Activated CD4-positive, alpha-beta T cell treated with anti-CD3 and anti-CD28 coated beads, Interleukin-2, Interleukin-6, amounts not matched to agents 100 ng/mL and 50 ng/mL, durations not matched to agents 16 hours and 8 hours (primary cell): Measurements from ENCODE around the gene ARL1.
"Not testable (repeated sequence)": the region's sequence is repeated elsewhere in the genome, so short reads cannot be mapped to it uniquely, and the experiment has no call there.

ENCODE experiments used
- DNase-seq: peaks from one replicate; pipeline ENCODE4 v3.0.0-alpha.2; 2020

ARL1 gene

GRCh38 chr12:101407436-101408345 lies at the start of gene ARL1:
TSS of gene ARL1 (minus strand) at chr12:101407772. CDS start at chr12:101407645, 127 bp downstream.
- DNase-seq = peak; percentile 83

DNA sequence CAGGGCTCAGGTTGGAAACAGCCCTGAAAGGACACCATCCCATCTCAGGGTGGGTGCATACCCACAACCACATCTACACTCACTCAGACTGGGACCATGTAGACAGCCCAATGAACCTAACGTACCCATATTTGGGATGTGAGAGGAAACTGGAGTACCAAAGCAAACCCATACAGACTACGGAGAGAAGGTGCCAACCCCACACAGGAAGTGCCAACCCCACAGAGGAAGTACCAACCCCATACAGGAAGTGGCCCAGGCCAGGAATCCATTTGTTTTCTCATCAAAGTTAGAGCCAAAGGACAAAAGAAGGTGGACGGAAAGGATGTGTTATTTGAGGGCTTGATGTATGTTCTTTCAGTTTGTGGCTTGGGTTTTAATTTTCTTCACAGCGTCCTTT lies 48.1 kb upstream of the ARL1 start:
- peak; percentile 57 for DNase-seq

GRCh38 chr12:101441461-101442224 lies 34.1 kb upstream of the ARL1 start:
- no peak for DNase-seq

GRCh38 chr12:101439236-101439635 lies 31.7 kb upstream of the ARL1 start:
- no peak for DNase-seq

- no peak for DNase-seq
These were observed 28.6 kb upstream of the ARL1 start for GRCh38 chr12:101436136-101436535.

GRCh38 chr12:101430456-101430855 lies 22.9 kb upstream of the ARL1 start:
- DNase-seq = no peak

GRCh38 chr12:101424620-101425019 lies 17.0 kb upstream of the ARL1 start:
- DNase-seq = no peak

DNA sequence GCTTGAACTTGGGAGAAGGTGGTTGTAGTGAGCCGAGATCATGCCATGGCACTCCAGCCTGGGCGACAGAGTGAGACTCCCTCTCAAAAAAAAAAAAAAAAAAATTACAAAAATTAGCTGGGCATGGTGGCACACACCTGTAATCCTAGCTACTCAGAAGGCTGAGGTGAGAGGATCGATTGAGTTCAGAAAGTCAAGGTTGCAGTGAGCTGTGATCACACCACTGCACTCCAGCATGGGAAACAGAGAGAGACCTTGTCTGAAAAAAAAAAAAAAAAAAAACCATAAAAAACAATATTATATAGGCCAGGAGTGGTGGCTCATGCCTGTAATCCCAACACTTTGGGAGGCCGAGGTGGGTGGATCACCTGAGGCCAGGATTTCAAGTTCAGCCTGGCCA lies 14.5 kb upstream of the ARL1 start:
- not testable (repeated sequence) for DNase-seq

- no peak for DNase-seq
These were observed 7.7 kb upstream of the ARL1 start for GRCh38 chr12:101415228-101415627.

DNA sequence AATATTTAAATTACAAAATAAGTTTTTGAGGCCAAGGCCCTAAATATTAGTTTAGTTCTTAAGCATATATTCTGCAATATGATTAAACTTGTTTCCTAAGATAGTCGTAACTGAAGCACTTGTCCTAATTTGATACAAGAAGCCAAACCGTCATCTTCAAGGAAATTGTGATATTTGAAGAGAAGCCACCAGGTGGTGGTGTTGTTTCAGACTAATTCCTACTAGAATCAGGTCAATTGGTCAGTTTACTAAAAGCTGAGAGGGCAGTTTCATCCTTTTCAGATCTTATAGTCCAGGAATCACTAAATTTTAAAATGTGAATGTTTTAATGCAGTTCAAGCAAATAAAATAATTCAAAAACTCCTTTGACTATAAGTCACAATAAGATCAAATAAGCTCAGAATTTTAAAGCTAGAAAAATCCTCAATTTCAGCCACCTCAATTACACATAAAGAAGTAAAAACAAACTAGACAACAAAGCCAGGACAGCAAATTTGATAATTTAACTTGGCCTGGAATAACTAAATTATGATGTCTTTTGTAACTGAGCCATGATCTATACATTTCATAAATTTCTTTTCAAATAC lies 7.1 kb upstream of the ARL1 start:
- peak; percentile 56 for DNase-seq

GRCh38 chr12:101410169-101410568 lies 2.6 kb upstream of the ARL1 start:
- DNase-seq = not testable (repeated sequence)

- peak; percentile 14 for DNase-seq
These were observed 530 bp downstream of the ARL1 start for GRCh38 chr12:101407049-101407435.

DNA sequence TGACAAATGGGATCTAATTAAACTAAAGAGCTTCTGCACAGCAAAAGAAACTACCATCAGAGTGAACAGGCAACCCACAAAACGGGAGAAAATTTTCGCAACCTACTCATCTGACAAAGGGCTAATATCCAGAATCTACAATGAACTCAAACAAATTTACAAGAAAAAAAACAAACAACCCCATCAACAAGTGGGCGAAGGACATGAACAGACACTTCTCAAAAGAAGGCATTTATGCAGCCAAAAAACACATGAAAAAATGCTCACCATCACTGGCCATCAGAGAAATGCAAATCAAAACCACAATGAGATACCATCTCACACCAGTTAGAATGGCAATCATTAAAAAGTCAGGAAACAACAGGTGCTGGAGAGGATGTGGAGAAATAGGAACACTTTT lies 16.4 kb downstream of the ARL1 start:
- not testable (repeated sequence) for DNase-seq

GRCh38 chr12:101379149-101379548 lies 28.4 kb downstream of the ARL1 start:
- no peak for DNase-seq

- DNase-seq = peak; percentile 20
These were observed 32.0 kb downstream of the ARL1 start for GRCh38 chr12:101375573-101375972.

DNA sequence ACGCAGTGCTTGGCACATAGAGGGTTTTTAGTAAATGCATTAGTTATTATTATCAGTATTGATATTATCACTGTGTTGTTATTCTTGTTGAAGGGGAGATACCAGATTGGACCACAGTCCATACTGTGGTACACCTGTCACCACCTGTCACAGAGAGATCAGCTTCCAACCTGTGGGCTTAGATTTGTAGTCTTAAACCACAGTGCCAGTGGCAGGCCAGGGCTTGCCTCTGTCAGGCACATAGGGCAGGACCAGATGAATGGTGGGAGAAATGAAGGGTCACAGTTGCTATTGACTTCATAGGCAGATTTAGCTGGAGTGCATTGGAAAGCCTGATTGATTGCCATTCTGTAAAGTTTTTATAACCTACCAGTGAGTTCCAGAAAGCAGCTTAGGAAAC lies 35.1 kb downstream of the ARL1 start:
- DNase-seq = no peak

DNA sequence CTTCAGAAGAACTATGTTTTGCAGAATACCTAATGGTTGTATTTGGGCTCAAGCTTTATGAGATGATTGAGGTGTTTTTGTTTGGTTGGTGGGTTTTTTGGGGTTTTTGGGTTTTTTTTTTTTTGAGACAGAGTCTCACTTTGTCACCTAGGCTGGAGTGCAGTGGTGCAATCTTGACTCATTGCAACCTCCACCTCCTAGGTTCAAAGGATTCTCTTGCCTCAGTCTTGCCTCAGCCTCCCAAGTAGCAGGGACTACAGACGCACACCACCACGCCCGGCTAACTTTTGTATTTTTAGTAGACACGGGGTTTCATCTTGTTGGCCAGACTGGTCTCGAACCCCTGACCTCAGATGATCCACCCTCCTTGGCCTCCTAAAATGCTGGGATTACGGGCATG lies 39.6 kb downstream of the ARL1 start:
- no peak for DNase-seq

DNA sequence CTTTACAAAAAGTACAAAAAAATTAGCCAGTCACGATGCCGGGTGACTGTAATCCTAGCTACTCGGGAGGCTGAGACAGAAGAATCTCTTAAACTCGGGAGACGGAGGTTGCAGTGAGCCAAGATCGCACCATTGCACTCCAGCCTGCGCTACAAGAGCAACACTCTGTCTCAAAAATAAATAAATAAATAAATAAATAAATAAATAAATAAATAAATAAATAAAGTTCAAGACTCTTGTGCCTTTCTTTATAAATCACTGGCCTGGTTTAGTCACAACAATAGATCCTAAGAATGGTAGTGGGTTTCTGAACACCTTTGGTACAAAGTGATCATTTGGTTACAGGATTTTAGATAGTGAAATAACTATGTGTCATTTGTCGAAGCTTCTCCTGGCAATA lies 46.1 kb downstream of the ARL1 start:
- no peak for DNase-seq

DNA sequence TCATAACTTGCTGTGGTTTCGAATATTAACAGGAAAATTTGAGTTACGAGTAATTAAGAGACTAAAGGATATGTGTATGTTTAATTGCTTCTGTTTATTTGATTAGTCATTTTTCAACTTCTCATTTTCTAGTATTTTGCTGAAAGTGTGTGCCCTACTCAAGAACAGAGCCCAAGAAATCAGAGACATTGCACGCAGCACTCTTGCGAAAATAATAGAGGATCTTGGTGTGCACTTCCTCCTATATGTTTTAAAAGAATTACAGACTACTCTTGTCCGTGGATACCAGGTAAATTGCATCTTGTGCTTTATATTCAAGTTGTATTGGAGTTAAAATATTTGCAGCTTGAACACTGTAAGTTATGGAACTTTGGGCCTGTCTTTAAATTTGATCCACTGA lies 50.8 kb downstream of the ARL1 start:
- no peak for DNase-seq

- DNase-seq = no peak
These were observed 55.9 kb downstream of the ARL1 start for GRCh38 chr12:101351682-101352081.

- DNase-seq = no peak
These were observed 63.7 kb downstream of the ARL1 start for GRCh38 chr12:101343893-101344292.
